ENCODE measurements around the gene BTBD7.

GRCh38 chr14:93267149-93267711 lies 65.6 kb downstream of the BTBD7 start:
- TF ChIP-seq CTCF (conservative IDR thresholded peaks at IDR 0.05; ENCODE audit: low read depth, low read length), result no peak
- no peak for TF ChIP-seq MAZ (IDR thresholded peaks at IDR 0.05; ENCODE audit: borderline replicate concordance, low read depth, low read length)
- TF ChIP-seq RFX5 (IDR thresholded peaks at IDR 0.05; ENCODE audit: low read depth, low read length), result no peak
- no peak for TF ChIP-seq SMC3 (IDR thresholded peaks at IDR 0.05; ENCODE audit: low read depth, low read length)
- TF ChIP-seq CHD1 (IDR thresholded peaks at IDR 0.05; ENCODE audit: low read depth, low read length), result no peak
- TF ChIP-seq POLR2A (IDR thresholded peaks at IDR 0.05; ENCODE audit: low read depth, low read length), result no peak
- no peak for TF ChIP-seq BHLHE40 (IDR thresholded peaks at IDR 0.05; ENCODE audit: low read depth, low read length)

Measured in IMR-90 (cell line).